Calu3 (cell line): ENCODE data around the gene DNAJC1. TPM values are rescaled to one million over a fixed set of nuclear protein-coding genes. Genes with fewer than 3 reads are reported as not detected.

Experiments
- BruUV-seq: library from RNA; stranded (reverse); fragments of 400-500 nt; replicated peaks from 2 replicates; lab custom pipeline; 2021; lab: Mats Ljungman, UMichigan
- CTCF ChIA-PET: fragments of 300-600 bp; sonication (Branson Sonifier 250); formaldehyde crosslinking; loops from one replicate; lab custom pipeline; 2022; ENCODE audit warnings: antibody characterized with exemption; lab: Charles Lee
- DNase-seq: peaks from one replicate; pipeline ENCODE4 v3.0.0; 2022
- H3K27ac Mint-ChIP-seq: one replicate; pipeline ENCODE4 v1.8.0; 2022; ENCODE audit warnings: mixed read lengths; ENCODE audit not compliant: unreplicated experiment
- H3K27me3 Mint-ChIP-seq: one replicate; pipeline ENCODE4 v1.8.0; 2022; ENCODE audit warnings: mixed read lengths; ENCODE audit not compliant: unreplicated experiment
- H3K36me3 Mint-ChIP-seq: one replicate; pipeline ENCODE4 v1.8.0; 2022; ENCODE audit warnings: mild to moderate bottlenecking, moderate library complexity, mixed read lengths; ENCODE audit not compliant: insufficient read depth, unreplicated experiment
- H3K4me1 Mint-ChIP-seq: one replicate; pipeline ENCODE4 v1.8.0; 2022; ENCODE audit warnings: mild to moderate bottlenecking, low read depth, mixed read lengths; ENCODE audit not compliant: unreplicated experiment
- H3K4me3 Mint-ChIP-seq: one replicate; pipeline ENCODE4 v1.8.0; 2022; ENCODE audit warnings: mild to moderate bottlenecking, low read depth, moderate library complexity, mixed read lengths; ENCODE audit not compliant: unreplicated experiment
- H3K9me3 Mint-ChIP-seq: one replicate; pipeline ENCODE4 v1.8.0; 2022; ENCODE audit warnings: low read depth, mixed read lengths; ENCODE audit not compliant: unreplicated experiment
- CTCF ChIP-seq: fragments of 200-600 bp; IDR thresholded peaks from one replicate; pipeline ENCODE4 v1.8.0; 2022; ENCODE audit warnings: antibody characterized with exemption; ENCODE audit not compliant: unreplicated experiment
- intact Hi-C: fragments of 100-400 bp; cut with micrococcal nuclease; formaldehyde crosslinking; loops from one replicate; pipeline ENCODE4 v1.10.0; 2022; ENCODE audit not compliant: unreplicated experiment
- total RNA-seq: library from RNA; stranded (reverse); gene quantifications from 2 replicates; pipeline ENCODE4 v1.2.3, GENCODE V29; 2022

The DNAJC1 gene
- total RNA-seq, 1 experiment from 2014 or later = 17.0 TPM

GRCh38 chr10:21981118-21981517 lies 22.4 kb downstream of the DNAJC1 start:
- no peak for TF ChIP-seq CTCF
- Mint-ChIP-seq H3K27ac (no peak overlapping the region), H3K27me3 (no peaks in the 10 kb centered on the region), H3K4me1 (no peaks in the 10 kb centered on the region), H3K9me3 (no peaks in the 10 kb centered on the region), H3K4me3 (no peak overlapping the region), H3K36me3 (no peaks in the 10 kb centered on the region)
- no TSS peak for BruUV-seq
- CTCF ChIA-PET = no interaction called here
- DNase-seq = no peak
- intact Hi-C loops = no loop called here

GRCh38 chr10:21980691-21981090 lies 22.8 kb downstream of the DNAJC1 start:
- Mint-ChIP-seq H3K27me3 (no peaks in the 10 kb centered on the region), H3K9me3 (no peaks in the 10 kb centered on the region), H3K4me3 (no peak overlapping the region), H3K36me3 (no peaks in the 10 kb centered on the region), H3K27ac (no peak overlapping the region), H3K4me1 (no peaks in the 10 kb centered on the region)
- intact Hi-C loops = no loop called here
- CTCF ChIA-PET = no interaction called here
- no peak for DNase-seq
- no TSS peak for BruUV-seq
- TF ChIP-seq CTCF = no peak

- no peak for TF ChIP-seq CTCF
- no peaks in the 10 kb centered on the region for H3K36me3 Mint-ChIP-seq
- DNase-seq = no peak
- H3K4me3 Mint-ChIP-seq = no peak overlapping the region
- CTCF ChIA-PET = interaction anchor here (0.6 kb wide), 1 partner anchor 126 kb away, joined by 4 read pairs; no protein-coding TSS in a partner anchor
- H3K27me3 Mint-ChIP-seq = no peaks in the 10 kb centered on the region
- intact Hi-C loops = no loop called here
- no peaks in the 10 kb centered on the region for H3K4me1 Mint-ChIP-seq
- no TSS peak for BruUV-seq
- no peaks in the 10 kb centered on the region for H3K9me3 Mint-ChIP-seq
- H3K27ac Mint-ChIP-seq = no peak overlapping the region
These were observed 25.2 kb downstream of the DNAJC1 start for GRCh38 chr10:21978191-21978862.

GRCh38 chr10:21976739-21977138 lies 26.8 kb downstream of the DNAJC1 start:
- BruUV-seq = no TSS peak
- no peak overlapping the region for H3K27ac Mint-ChIP-seq
- no peaks in the 10 kb centered on the region for H3K9me3 Mint-ChIP-seq
- CTCF ChIA-PET = no interaction called here
- intact Hi-C loops = no loop called here
- H3K4me3 Mint-ChIP-seq = no peak overlapping the region
- DNase-seq = no peak
- H3K27me3 Mint-ChIP-seq = no peaks in the 10 kb centered on the region
- TF ChIP-seq CTCF = no peak
- H3K36me3 Mint-ChIP-seq = no peaks in the 10 kb centered on the region
- no peaks in the 10 kb centered on the region for H3K4me1 Mint-ChIP-seq
